Measurements from ENCODE around the gene SYNPO.

Gene SYNPO

GRCh38 chr5:150625831-150626746 lies 14.4 kb upstream of the SYNPO start:
- no peak for DNase-seq

GRCh38 chr5:150626853-150627276 lies 13.6 kb upstream of the SYNPO start:
- DNase-seq, result no peak

GRCh38 chr5:150627731-150628545 lies 12.5 kb upstream of the SYNPO start:
- no peak for DNase-seq

GRCh38 chr5:150628936-150629485 lies 11.4 kb upstream of the SYNPO start:
- no peak for DNase-seq

- no peak for DNase-seq
Observed at GRCh38 chr5:150630016-150630415, 10.4 kb upstream of the SYNPO start.

- DNase-seq, result no peak
Observed at GRCh38 chr5:150630461-150631325, 9.8 kb upstream of the SYNPO start.

GRCh38 chr5:150631326-150631701 lies 9.1 kb upstream of the SYNPO start:
- DNase-seq, result no peak

GRCh38 chr5:150632305-150633160 lies 7.9 kb upstream of the SYNPO start:
- DNase-seq, result no peak

GRCh38 chr5:150633429-150633828 lies 7.0 kb upstream of the SYNPO start:
- DNase-seq, result no peak

- no peak for DNase-seq
Observed at GRCh38 chr5:150636391-150637244, 3.8 kb upstream of the SYNPO start.

- no peak for DNase-seq
Observed at GRCh38 chr5:150637245-150638052, 3.0 kb upstream of the SYNPO start.

GRCh38 chr5:150638053-150638444 lies 2.4 kb upstream of the SYNPO start:
- no peak for DNase-seq

- DNase-seq, result no peak
Observed at GRCh38 chr5:150638488-150639376, 1.7 kb upstream of the SYNPO start.

- no peak for DNase-seq
Observed at GRCh38 chr5:150639377-150639692, 1.1 kb upstream of the SYNPO start.

GRCh38 chr5:150639751-150640150 lies 709 bp upstream of the SYNPO start:
- DNase-seq, result no peak

- DNase-seq, result no peak
Observed at GRCh38 chr5:150641006-150641570, 628 bp downstream of the SYNPO start.

- no peak for DNase-seq
Observed at GRCh38 chr5:150641824-150642566, 1.5 kb downstream of the SYNPO start.

- no peak for DNase-seq
Observed at GRCh38 chr5:150642567-150642927, 2.1 kb downstream of the SYNPO start.

Measured in stimulated activated naive CD4-positive, alpha-beta T cell (primary cell).